HG03457 (cell line): ENCODE results near the gene ZBTB17.
A peak's percentile ranks its signal among the peaks of the same experiment; 100 is the strongest.
"Not testable (repeated sequence)": the region's sequence is repeated elsewhere in the genome, so short reads cannot be mapped to it uniquely, and the experiment has no call there.

ENCODE experiments used
- ATAC-seq: cut with Tn5 transposase; IDR thresholded peaks from one replicate; pipeline ENCODE4 v1.9.1; 2021; ENCODE audit warnings: moderate number of reproducible peaks; ENCODE audit not compliant: unreplicated experiment

Gene ZBTB17

DNA sequence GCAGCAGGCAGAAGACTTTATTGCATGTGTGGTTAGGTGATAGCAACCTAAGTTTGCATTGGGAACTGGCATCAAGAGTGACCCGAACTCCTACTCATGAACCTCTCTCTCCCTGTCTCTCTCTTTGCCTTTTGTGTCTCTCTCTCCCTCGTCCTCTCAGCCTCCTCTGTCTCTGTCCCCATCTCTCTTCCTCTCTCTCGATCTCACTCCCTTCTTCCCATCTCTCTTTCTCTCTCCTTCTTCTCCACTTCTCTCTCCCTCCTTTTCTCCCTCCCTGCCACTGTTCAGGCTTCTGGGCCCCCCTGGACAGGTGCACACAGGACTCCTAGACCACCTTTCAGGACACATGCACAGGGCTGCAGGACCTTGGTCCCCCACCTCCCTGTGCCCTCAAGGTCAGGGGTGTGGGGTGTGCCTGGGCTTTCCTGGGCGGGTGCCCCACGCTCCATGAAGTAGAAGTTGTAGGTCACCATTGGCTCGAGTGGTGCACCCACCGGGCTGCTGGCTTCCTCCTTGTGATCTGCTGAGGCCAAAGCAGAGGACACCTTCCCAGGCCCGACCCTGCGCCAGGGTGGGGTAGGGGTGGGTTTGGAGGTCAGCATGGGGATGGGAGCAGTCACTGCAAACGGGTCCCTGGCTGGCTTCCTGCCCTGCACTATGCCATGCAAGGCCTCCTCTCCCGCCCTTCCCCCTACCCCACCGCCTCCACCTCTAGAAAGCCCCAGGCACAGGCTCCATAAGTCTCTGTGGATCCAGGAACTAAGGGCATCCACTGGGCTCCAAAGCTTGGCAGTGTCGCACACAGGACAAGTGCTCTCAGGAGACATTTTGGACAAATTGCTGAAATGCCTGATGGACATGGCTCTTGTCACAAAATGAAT is 13.2 kb upstream of the ZBTB17 start:
- no peak for ATAC-seq

DNA sequence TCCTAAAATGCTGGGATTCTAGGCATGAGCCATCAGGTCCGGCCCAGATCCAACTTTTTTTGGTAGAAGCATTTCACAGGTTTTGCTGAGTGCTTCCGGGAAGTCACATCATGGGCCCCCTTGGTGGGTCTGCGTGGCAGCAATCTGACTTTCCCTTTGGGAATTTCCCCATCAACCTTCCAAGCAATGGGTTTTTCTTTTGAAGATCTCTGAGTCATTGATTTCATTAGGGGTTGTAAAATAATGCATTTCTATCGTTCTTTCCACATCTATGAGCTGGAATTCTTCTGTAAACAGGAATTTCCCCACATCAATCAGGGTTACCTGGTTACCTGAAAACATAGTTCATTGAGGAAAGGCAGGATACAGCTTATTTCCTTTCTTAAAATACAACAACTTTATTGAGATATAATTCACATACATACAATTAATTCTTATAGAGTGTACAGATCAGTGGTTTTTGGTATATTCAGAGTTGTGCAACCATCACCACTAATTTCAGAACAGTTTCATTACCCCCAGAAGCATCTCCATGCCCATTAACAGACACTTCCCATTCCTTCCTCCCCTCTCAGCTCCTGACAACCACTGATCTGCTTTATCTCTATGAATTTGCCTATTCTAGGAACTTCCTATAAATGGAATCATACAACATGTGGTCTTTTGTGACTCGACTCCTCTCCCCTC is 9.9 kb upstream of the ZBTB17 start:
- ATAC-seq: no peak

DNA sequence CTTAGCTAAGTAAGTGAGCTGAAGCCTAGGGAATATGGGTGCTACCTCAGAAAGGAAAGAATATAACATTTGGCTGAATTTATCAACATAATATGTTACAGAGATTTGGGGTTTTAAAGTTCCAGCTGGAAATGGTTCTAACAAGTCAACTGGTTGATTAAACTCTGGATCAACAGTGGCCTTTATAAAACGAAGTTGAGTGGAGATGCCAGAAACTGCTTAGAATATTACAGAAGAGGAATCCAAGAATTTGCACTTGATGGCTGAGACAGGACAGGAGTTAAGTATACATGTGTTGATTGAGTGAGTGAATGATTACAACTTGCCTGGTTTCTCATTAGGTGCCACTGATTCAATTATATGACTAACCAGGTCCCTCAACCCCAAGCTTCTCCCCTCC is 7.4 kb upstream of the ZBTB17 start:
- no peak for ATAC-seq

DNA sequence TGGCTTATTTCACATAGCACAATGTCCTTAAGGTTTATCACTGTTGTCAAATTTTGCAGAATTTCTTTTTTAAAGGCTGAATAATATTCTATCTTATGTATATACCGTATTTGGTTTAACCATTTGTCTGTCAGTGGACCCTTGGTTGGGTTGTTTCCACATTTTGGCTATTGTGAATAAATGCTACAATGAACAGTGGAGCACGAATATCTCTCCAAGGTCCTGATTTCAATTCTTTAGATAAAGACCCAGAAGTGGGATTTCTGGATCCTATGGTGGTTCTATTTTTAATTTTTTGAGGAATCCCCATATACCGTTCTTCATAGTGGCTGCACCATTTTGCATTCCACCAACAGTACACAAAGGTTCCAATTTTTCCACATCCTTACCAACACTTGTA is 5.8 kb upstream of the ZBTB17 start:
- ATAC-seq: no peak

DNA sequence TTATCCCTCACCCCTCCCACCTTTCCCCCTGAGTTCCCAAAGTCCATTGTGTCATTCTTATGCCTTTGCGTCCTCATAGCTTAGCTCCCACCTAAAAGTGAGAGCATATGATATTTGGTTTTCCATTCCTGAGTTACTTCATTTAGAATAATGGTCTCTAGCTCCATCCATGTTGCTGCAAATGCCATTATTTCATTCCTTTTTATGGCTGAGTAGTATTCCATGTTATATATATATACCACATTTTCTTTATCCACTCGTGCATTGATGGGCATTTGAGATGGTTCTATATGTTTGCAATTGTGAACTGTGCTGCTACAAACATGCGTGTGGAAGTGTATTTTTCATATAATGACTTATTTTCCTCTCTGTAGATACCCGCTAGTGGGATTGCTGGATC is 2.0 kb upstream of the ZBTB17 start:
- not testable (repeated sequence) for ATAC-seq

DNA sequence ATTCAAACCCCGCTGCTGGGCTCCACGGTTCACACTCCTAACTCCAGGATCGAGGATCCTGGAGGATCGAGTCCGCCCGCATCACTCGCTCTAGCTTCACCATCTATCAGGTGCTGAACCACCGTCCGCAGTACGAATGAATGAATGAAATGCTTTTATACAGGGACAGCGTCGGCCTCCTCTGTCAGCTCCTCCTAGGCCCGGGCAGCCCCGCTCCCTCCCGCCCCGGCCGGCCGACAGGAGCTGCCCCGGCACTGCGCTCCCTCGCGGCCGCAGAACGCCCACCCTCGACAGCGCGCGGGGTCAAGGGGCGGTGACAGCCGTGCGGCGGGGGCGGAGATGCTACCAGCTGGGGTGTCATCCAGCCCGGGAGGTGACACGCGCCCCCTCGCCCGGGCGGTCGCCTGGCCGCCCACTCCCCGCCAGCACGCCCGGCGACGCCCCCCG is 520 bp downstream of the ZBTB17 start:
- no peak for ATAC-seq

DNA sequence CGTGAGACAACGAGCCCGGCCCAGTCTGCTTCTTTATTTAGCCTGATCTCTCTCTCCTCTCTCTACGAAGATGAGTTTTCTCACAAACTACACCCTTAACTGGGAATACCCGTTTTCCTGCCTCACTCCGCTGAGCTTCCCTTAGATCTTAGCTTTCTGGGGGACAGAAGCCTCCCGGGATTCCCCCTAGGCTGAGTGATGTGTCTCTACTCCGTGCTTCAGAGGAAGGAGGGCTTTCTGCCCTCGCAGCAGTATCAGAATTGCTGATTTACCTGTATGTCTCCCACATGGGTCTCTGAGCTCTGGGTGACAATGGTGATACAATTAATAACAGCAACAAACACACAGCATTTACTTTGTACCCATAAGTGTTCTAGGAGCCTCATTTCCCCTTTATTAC is 1.0 kb downstream of the ZBTB17 start:
- ATAC-seq: peak; percentile 40

DNA sequence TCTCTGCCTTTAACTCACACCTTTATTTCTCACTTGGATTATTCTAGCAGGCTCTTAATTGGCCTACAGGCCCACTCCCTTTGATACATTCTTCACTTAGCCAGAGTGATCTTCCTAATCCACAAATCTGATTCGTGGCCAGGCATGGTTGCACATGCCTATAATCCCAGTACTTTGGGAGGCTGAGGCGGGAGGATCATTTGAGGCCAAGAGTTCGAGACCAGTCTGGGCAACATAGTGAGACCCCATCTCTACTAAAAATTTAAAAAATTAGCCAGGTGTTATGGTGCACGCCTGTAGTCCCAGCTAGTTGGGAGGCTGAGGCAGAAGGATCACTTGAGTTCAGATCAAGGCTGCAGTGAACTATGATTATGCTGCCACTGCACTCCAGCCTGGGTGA is 2.1 kb downstream of the ZBTB17 start:
- no peak for ATAC-seq

DNA sequence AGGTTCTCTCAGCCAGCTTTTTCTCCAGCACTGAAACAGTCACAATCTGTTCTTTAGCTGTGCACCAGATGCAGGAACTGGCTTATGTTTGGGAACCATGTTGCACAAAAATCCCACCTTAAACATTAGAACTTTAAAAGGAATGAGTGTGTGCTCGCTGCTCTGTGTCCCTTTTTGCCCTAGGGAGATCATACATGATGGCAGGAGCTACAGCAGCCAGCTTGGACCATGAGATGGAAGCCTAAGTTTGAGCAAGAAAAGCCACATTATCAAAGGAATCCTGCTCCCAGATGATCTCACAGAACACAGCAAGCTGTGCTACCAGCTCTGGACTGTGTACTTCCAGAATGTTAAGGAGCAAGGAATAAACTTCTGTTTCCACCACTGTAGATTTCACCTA is 3.5 kb downstream of the ZBTB17 start:
- ATAC-seq: no peak

DNA sequence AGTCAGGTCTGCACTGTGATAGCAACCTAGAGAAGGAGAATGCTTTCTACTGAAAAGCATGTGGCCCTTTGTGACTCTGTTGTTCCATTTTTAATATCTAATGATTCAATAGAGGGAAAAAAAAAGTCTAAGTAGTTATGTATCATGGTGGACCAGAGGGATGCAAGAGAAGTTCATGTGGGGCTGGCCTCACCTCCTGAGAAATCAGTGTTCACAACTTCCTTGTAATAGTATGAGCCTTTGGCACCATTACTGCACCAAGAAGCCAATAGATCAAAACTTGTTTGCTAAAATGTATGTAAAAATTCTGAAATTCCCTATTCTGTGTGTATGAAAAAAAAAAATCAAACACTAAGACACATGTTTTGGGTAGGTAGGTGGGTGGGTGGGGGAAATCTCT is 5.0 kb downstream of the ZBTB17 start:
- ATAC-seq: no peak

DNA sequence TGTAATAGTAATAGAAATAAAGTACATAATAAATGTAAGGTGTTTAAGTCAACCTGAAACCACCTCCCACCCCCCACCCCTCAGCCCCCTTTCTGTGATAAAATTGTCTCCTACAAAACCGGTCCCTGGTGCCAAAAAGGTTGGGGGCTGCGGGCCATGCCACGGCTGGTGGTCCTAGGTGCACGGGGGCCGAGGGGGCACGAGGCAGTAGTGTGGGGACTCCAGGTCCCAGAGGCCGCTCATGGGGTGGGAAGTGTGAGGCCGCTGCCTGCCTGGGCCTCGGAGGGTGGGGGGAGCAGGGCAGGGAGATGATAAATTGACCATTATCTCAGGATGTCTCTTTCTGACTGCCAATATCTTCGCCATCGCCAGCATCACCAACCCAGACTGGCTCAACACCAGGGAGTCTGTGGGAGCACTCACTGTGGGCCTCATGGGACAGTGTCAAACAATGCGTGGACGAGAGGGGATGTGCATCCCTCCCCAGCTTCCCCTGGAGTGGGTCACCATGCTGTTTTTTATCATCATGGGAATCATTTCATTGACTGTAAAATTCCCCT is 6.5 kb downstream of the ZBTB17 start:
- no peak for ATAC-seq

DNA sequence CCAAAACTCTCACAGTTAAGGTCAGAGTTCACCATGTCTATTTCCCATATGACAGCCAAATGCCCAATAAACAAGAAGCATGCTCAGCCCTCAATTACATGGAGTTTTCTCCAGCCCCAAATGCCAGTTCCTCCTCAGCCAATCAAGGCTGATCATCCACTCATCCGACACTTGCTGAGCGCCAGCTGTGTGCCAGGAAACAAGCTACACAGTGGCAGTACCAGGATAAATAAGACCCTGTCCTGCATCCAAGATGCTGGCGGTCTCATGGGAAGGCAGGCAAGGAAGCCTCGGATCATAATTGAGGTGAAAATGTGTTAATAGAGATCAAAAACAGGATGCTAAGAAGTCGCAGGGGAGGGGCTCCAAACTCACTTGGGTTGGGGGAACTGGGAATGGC is 7.7 kb downstream of the ZBTB17 start:
- ATAC-seq: no peak

DNA sequence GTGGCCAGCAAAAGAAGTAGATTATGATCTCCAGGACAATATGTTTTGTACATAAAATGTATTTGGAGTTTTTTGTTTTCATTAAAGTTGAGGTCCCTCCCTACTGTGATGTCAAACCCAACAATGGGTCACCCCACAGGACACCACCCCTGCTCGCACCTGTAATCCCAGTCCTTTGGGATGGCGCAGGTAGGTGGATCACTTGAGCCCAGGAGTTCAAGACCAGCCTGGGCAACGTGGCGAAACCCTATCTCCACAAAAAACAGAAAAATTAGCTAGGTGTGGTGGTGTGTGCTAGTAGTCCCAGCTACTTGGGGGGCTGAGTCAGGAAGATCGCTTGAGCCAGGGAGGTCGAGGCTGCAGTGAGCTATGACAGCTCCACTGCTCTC is 9.0 kb downstream of the ZBTB17 start:
- no peak for ATAC-seq

DNA sequence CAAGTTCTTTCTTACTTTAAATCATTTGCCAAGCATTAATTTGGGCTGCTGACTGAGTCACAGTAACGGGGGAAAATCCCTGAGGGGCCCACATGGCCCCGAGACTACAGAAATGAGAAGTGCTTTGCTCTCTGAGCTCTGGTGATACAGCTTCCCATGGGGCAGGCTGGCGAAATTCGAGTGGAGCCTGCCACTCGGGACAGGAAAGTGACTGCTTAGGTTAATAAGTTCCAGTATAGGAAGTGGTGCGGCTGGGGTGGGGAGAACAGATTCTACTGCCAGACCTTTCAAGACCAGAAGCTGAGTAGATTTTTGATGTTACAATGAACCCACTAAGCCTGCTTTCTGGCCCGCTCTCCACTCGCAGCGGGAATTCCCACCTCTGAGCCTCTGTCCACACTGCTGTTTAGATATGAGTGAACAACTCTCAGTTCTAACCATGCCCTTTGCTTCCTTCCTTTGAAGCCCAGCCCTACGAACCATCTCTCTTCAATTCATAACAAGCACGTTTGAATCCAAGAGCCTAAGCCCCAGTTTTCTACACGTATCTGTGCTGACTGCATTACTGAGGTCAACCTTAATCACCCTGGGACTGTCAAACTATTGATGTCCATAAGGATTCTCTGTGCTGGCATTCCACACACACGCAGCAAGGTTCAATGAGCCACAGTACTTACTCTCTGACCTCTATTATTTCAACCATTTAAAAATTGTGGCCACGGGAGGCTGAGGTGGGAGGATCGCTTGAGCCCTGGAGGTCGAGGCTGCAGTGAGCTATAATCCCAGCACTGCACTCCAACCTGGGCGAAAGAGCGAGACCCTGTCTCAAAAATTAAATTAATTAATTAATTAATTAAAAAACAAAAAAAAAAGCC is 9.6 kb downstream of the ZBTB17 start:
- ATAC-seq: peak; percentile 56

DNA sequence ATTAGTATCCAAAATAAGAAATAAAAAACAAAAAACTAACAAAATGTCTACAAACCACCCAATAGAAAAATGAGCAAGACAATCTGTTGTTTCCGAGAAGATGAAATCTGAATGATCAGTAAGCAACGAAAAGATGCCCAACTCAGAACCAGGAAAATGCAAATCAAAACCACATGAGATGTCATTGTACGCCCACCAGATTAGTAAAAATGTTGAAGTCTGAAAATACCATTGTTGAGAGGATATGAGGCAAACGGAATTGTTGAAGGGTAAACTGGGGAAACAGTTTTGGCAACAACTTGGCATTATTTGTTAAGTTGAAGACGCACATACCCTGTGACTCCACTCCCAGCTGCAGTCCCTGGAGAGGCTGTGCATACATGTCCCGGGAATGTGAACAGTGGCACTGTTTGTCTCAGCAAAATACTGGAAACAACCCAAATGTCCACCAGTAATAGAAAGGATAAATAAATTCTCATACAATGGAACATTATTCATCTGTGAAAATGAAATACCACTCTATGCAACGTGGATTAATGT is 10.6 kb downstream of the ZBTB17 start:
- ATAC-seq: no peak

DNA sequence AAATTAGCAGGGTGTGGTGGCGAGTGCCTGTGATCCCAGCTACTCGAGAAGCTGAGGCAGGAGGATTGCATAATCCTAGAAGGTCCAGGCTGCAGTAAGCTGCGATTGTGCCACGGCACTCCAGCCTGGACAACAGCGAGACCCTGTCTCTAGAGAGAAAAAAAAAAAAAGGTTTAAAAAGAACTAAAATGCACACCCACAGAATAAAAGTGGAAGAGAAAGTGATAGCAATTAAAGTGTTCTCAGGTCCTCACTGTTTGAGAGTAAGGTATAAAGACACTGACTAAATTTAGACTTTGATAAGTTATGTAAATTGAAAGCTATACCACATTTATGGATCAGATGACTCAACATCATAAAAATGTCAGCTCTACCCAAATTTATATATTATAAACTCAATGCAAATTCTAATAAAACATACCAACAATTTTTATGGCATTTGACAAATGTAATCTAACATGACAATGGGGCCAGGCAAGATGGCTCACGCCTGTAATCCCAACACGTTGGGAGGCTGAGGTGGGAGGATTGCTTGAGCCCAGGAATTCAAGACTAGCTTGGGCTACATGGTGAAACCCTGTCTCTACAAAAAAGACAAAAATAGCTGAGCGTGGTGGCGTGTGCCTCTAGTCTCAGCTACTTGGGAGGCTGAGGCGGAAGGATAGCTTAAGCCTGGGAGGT is 11.8 kb downstream of the ZBTB17 start:
- no peak for ATAC-seq

DNA sequence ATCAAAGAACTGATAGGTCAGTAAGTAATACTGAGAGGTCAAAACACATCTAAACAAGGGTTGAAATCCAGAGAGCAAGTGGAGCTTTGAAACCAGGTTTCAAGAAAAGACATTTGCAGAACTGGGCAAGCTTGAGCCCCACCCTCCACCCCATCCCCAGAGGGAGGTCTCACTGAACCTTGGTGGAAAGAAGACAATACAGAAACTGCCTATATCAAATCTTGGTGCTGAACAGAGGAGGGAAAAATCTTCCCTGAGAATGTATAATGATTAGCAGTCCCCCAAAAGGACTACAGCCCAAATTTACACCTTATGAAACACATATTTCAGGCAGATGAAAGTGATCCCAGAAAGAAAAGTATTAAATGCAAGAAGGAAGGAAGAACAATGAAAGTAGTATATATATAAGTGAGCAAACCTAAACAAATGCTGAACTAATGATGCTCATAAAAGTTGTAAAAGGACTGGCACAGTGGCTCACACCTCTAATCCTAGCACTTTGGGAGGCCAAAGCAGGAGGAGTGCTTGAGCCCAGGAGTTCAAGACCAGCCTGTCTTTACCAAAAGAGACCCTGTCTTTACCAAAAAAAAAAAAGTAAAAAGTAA is 12.4 kb downstream of the ZBTB17 start:
- ATAC-seq: no peak

DNA sequence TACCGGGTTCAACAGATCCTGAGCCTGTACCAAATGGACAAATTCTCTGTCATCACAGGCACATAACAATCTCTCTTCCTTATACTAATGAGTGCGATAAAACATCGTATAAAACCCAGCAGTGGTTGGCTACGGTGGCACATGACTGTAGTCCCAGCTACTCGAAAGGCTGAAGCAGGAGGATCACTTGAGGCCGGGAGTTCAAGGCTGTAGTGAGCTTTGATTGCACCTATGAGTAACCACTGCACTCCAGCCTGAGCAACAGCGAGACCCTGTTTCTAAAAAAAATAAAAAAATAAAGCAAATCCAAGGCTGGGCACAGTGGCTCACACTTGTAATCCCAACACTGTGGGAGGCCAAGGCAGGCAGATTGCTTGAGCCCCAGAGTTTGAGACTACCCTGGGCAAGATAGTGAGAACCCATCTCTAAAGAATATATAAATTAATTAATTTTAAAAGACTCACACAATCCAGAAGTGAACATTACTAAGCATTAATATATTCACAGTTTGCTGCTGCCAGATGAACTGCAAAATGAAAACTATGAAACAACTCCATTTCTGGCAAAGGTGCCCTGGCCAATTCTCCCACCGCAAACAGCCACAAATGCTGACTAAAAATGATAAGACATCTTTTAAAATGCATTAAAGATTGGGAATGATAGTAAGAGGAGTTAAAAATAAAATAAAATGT is 13.1 kb downstream of the ZBTB17 start:
- no peak for ATAC-seq

DNA sequence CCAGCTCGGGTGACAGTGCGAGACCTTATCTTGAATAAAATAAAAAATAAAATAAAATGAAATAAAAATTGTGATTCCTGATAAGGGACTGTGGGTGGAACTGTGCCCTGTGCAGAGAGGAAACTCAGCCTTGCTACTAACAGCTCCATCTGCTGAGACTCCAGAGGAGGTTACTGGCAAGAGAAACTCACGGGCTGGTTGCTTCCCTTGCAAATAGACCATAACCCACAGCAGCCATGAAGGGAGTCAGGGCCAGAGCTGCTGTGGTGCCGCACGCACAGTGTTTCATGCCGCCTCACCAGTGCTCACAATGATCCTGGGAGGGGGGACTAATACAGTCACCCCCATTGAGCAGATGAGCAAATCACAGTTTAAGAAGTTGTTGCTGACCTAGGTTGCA is 13.7 kb downstream of the ZBTB17 start:
- no peak for ATAC-seq
